Measurements from ENCODE around the gene FGF4.

Gene FGF4

GRCh38 chr11:69721106-69721505, 54.0 kb downstream of the FGF4 start:
- DNase-seq: no peak

Measured in right hindlimb (tissue), 1 donor.